ENCODE measurements around the gene MPST. TPM values are rescaled to one million over a fixed set of nuclear protein-coding genes. Genes with fewer than 3 reads are reported as not detected.

MPST gene
- total RNA-seq, 2 experiments from 2014 or later: 8.5 to 9.1 TPM

- H3K27me3 Mint-ChIP-seq: peaks cover 25% of the 10 kb centered on the region
- no peak for DNase-seq
- peaks cover 23% of the 10 kb centered on the region for H3K4me1 Mint-ChIP-seq (ENCODE audit: low read depth)
- H3K27ac Mint-ChIP-seq: no peak overlapping the region
- H3K4me3 Mint-ChIP-seq: no peak overlapping the region
- H3K36me3 Mint-ChIP-seq (ENCODE audit: low read depth): no peaks in the 10 kb centered on the region
- no peak for ATAC-seq
- ChIA-PET CTCF (interaction anchor here (0.6 to 1.6 kb wide), 2 partner anchors 48 to 97 kb away, joined by 4 read pairs; no protein-coding TSS in a partner anchor), POLR2A (interaction anchor here (1.0 to 1.4 kb wide), 3 partner anchors 23 to 122 kb away, joined by 3 read pairs; partner anchors contain the start of gene KCTD17)
- TF ChIP-seq CTCF (IDR thresholded peaks at IDR 0.05): no peak
- intact Hi-C loops (cut with micrococcal nuclease): no loop called here
- H3K9me3 Mint-ChIP-seq: no peaks in the 10 kb centered on the region
Measured at GRCh38 chr22:37074537-37074936, 55.0 kb downstream of the MPST start.

- no peak overlapping the region for H3K27ac Mint-ChIP-seq
- POLR2A ChIA-PET: interaction anchor here (1.0 to 1.4 kb wide), 4 partner anchors 23 to 125 kb away, joined by 3 read pairs; partner anchors contain the start of gene KCTD17
- intact Hi-C loops (cut with micrococcal nuclease): loop anchor here (5.0 kb wide), 1 partner anchor 47 kb away; no protein-coding TSS in a partner anchor
- H3K4me1 Mint-ChIP-seq (ENCODE audit: low read depth): peaks cover 28% of the 10 kb centered on the region
- no peak for TF ChIP-seq CTCF (IDR thresholded peaks at IDR 0.05)
- H3K4me3 Mint-ChIP-seq: no peak overlapping the region
- ATAC-seq (no peak), DNase-seq (no peak)
- H3K9me3 Mint-ChIP-seq: no peaks in the 10 kb centered on the region
- peaks cover 20% of the 10 kb centered on the region for H3K27me3 Mint-ChIP-seq
- CTCF ChIA-PET: no interaction called here
- no peaks in the 10 kb centered on the region for H3K36me3 Mint-ChIP-seq (ENCODE audit: low read depth)
Measured at GRCh38 chr22:37075046-37075445, 55.5 kb downstream of the MPST start.

DNA sequence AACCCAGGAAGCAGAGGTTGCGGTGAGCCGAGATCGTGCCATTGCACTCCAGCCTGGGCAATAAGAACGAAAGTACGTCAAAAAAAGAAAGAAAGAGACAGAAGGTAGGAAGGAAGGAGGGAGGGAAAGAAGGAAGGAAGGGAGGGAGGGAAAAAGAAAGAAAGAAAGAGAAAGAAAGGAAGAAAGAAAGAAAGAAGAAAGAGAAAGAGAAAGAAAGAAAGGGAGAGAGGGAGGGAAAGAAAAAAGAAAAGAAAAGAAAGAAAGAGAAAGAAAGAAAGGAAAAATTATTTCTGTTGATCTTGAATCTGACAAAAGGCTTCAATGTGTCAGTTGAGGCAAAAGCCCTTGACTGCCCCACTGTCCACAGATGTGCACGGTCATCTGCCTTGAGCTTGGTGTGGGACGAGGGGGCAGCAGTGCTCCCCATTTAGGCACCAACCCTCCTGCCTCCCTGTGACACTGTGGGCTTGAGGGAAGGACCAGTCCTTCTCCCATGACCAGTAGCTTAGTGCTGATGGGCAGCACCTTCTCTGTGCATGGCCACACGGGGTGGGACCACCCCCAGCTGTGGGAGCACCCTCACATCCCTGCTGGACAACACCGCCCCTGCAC, 56.4 kb downstream of the MPST start:
- ChIA-PET CTCF (interaction anchor here (0.6 to 1.8 kb wide), 6 partner anchors 23 to 122 kb away, joined by 3 to 6 read pairs (median 4); no protein-coding TSS in a partner anchor), POLR2A (interaction anchor here (0.8 to 1.4 kb wide), 6 partner anchors 24 to 124 kb away, joined by 3 read pairs; partner anchors contain the start of gene KCTD17)
- Mint-ChIP-seq H3K4me3 (no peak overlapping the region), H3K4me1 (ENCODE audit: low read depth) (peaks cover 37% of the 10 kb centered on the region), H3K9me3 (no peaks in the 10 kb centered on the region), H3K27me3 (peaks cover 16% of the 10 kb centered on the region), H3K36me3 (ENCODE audit: low read depth) (no peaks in the 10 kb centered on the region), H3K27ac (no peak overlapping the region)
- TF ChIP-seq CTCF (IDR thresholded peaks at IDR 0.05): no peak
- intact Hi-C loops (cut with micrococcal nuclease): loop anchor here (5.0 kb wide), 1 partner anchor 46 kb away; no protein-coding TSS in a partner anchor
- ATAC-seq (no peak), DNase-seq (no peak)

- Mint-ChIP-seq H3K36me3 (ENCODE audit: low read depth) (peaks cover 2% of the 10 kb centered on the region), H3K27me3 (peaks cover 16% of the 10 kb centered on the region), H3K4me1 (ENCODE audit: low read depth) (peaks cover 56% of the 10 kb centered on the region), H3K9me3 (no peaks in the 10 kb centered on the region), H3K4me3 (peak overlapping the region; percentile 23), H3K27ac (peak overlapping the region; percentile 99)
- CTCF ChIA-PET: interaction anchor here (0.8 to 3.9 kb wide), 12 partner anchors 32 to 165 kb away, joined by 3 to 43 read pairs (median 5); partner anchors contain the start of gene IL2RB
- DNase-seq: peak; percentile 90
- peak; percentile 99 for TF ChIP-seq CTCF (IDR thresholded peaks at IDR 0.05)
- intact Hi-C loops (cut with micrococcal nuclease): loop anchor here (2.0 to 5.0 kb wide), 2 partner anchors 44 to 121 kb away; no protein-coding TSS in a partner anchor
- no peak for ATAC-seq
- POLR2A ChIA-PET: interaction anchor here (5.2 kb wide), 1 partner anchor 45 kb away, joined by 70 read pairs; no protein-coding TSS in a partner anchor
Measured at GRCh38 chr22:37077802-37078448, 58.4 kb downstream of the MPST start.

Data from activated CD8-positive, alpha-beta T cell treated with anti-CD3 and anti-CD28 coated beads for 36 hours (primary cell).